DOHH2 (cell line): ENCODE data around the gene DHDDS.

Experiments
- H3F3A ChIP-seq: fragments of 200-600 bp; sonication (generic), shearing (Covaris generic); 2 replicates; pipeline ENCODE4 v1.6.0; 2016; ENCODE audit warnings: antibody characterized with exemption, mild to moderate bottlenecking; ENCODE audit not compliant: control insufficient read depth, insufficient read depth
- H3K27ac ChIP-seq: fragments of 200-600 bp; sonication (generic); 2 replicates; pipeline ENCODE4 v1.5.1; 2014; ENCODE audit warnings: low read depth, mild to moderate bottlenecking, low read length, moderate library complexity
- H3K27me3 ChIP-seq: fragments of 200-600 bp; sonication (generic); 2 replicates; pipeline ENCODE4 v1.6.1; 2014; ENCODE audit warnings: mild to moderate bottlenecking, low read length, mixed read lengths; ENCODE audit not compliant: control insufficient read depth
- H3K36me3 ChIP-seq: fragments of 200-600 bp; sonication (generic); 2 replicates; pipeline ENCODE4 v1.6.1; 2014; ENCODE audit warnings: mild to moderate bottlenecking, low read length, moderate library complexity, mixed read lengths; ENCODE audit not compliant: control insufficient read depth
- H3K4me1 ChIP-seq: fragments of 200-600 bp; sonication (generic); 2 replicates; pipeline ENCODE4 v1.6.1; 2014; ENCODE audit warnings: mild to moderate bottlenecking, low read length, mixed read lengths; ENCODE audit not compliant: control insufficient read depth
- H3K4me2 ChIP-seq: fragments of 200-600 bp; sonication (generic); 2 replicates; pipeline ENCODE4 v1.6.0; 2014; ENCODE audit warnings: mild to moderate bottlenecking, low read length, moderate library complexity
- H3K4me3 ChIP-seq: fragments of 200-600 bp; sonication (generic); 2 replicates; pipeline ENCODE4 v1.5.1; 2014; ENCODE audit warnings: mild to moderate bottlenecking, low read length, mixed read lengths
- H3K79me2 ChIP-seq: fragments of 200-600 bp; sonication (generic); 2 replicates; pipeline ENCODE4 v1.6.1; 2014; ENCODE audit warnings: mild to moderate bottlenecking, low read length, mixed read lengths; ENCODE audit not compliant: control insufficient read depth
- H3K9me2 ChIP-seq: fragments of 200-600 bp; sonication (generic); replicated peaks from 2 replicates; pipeline ENCODE4 v1.6.1; 2014; ENCODE audit warnings: mild to moderate bottlenecking, low read length, mixed read lengths; ENCODE audit not compliant: control insufficient read depth
- H3K9me3 ChIP-seq: fragments of 200-600 bp; sonication (generic); 2 replicates; pipeline ENCODE4 v1.6.1; 2014; ENCODE audit warnings: antibody characterized with exemption, low read length, mixed read lengths; ENCODE audit not compliant: control insufficient read depth, insufficient read depth
- H4K20me1 ChIP-seq: fragments of 200-600 bp; sonication (generic); 2 replicates; pipeline ENCODE4 v1.6.0; 2014; ENCODE audit warnings: low read depth, mild to moderate bottlenecking, antibody characterized with exemption, low read length, moderate library complexity; ENCODE audit not compliant: control insufficient read depth, insufficient read depth
- EZH2phosphoT487 ChIP-seq: fragments of 200-600 bp; sonication (generic); IDR thresholded peaks from 2 replicates; pipeline ENCODE4 v1.6.1; 2017; ENCODE audit warnings: borderline replicate concordance, mild to moderate bottlenecking, antibody characterized with exemption, low read length, moderate library complexity, mixed read lengths
- TF ChIP-seq, protein P1 (sequence below): fragments of 200-600 bp; sonication (generic); IDR thresholded peaks from one replicate; pipeline ENCODE4 v1.5.1; 2014; ENCODE audit warnings: antibody characterized with exemption, mild to moderate bottlenecking, low read depth, low read length; ENCODE audit not compliant: poor library complexity, severe bottlenecking

The DHDDS gene

DNA sequence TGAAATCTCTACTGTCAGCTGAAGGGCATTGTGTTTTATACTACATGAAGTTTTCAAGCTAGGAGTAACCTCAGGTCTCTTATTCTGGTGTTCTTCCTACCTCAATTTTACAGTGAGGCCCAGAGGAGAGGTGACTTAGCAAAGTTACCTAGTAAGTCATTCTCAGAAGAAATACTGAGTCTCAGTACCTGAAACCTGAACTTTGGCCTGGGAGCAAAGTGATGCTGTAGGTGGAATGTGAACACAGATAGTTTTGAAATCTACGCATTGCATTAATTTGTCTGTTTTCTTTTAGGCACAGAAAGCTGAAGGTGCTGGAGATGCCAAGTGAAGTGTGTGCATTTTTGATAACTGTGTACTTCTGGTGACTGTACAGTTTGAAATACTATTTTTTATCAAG, 42.7 kb downstream of the DHDDS start:
- Histone ChIP-seq H3K4me1 (peaks cover 52% of the 10 kb centered on the region), H3K4me3 (peak overlapping the region; percentile 96), H3K79me2 (peaks cover 30% of the 10 kb centered on the region), H3K9me3 (no peaks in the 10 kb centered on the region), H4K20me1 (peaks cover 25% of the 10 kb centered on the region), H3F3A (peaks cover 61% of the 10 kb centered on the region), H3K4me2 (peak overlapping the region; percentile 84), H3K9me2 (no peaks in the 10 kb centered on the region), H3K27ac (no peak overlapping the region), H3K27me3 (no peaks in the 10 kb centered on the region), H3K36me3 (peaks cover 54% of the 10 kb centered on the region)
- no peak for TF ChIP-seq EZH2phosphoT487
- TF ChIP-seq, protein P1, sequence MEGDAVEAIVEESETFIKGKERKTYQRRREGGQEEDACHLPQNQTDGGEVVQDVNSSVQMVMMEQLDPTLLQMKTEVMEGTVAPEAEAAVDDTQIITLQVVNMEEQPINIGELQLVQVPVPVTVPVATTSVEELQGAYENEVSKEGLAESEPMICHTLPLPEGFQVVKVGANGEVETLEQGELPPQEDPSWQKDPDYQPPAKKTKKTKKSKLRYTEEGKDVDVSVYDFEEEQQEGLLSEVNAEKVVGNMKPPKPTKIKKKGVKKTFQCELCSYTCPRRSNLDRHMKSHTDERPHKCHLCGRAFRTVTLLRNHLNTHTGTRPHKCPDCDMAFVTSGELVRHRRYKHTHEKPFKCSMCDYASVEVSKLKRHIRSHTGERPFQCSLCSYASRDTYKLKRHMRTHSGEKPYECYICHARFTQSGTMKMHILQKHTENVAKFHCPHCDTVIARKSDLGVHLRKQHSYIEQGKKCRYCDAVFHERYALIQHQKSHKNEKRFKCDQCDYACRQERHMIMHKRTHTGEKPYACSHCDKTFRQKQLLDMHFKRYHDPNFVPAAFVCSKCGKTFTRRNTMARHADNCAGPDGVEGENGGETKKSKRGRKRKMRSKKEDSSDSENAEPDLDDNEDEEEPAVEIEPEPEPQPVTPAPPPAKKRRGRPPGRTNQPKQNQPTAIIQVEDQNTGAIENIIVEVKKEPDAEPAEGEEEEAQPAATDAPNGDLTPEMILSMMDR, result no peak

DNA sequence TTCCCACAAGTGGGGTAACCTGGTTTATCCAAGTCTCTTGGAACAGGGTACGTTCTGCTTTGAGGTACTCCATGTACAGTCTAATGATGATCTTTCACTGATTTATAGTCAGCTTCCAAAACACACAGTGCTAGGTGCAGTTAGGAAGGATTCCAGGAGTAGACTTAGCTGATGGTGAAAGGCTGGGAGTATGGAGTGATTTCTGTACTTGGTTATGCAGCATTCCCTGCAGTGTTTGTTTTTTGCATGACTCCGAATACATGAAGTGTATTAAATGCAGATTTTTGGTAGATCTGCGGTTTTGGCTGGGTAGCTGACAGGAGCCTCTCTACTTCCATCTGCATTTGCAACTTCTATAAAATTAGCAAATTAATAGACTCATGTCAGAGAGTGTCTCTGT, 43.9 kb downstream of the DHDDS start:
- no peak overlapping the region for H3K4me3 ChIP-seq
- no peak overlapping the region for H3K4me2 ChIP-seq
- H3K9me3 ChIP-seq, result no peaks in the 10 kb centered on the region
- H3K9me2 ChIP-seq, result no peaks in the 10 kb centered on the region
- H3K79me2 ChIP-seq, result peaks cover 30% of the 10 kb centered on the region
- peaks cover 52% of the 10 kb centered on the region for H3K36me3 ChIP-seq
- H3K4me1 ChIP-seq, result peaks cover 40% of the 10 kb centered on the region
- TF ChIP-seq, protein P1, result no peak
- no peak for TF ChIP-seq EZH2phosphoT487
- H3K27ac ChIP-seq, result no peak overlapping the region; the same call in 1 of the 2 replicates
- peaks cover 25% of the 10 kb centered on the region for H4K20me1 ChIP-seq
- no peaks in the 10 kb centered on the region for H3K27me3 ChIP-seq
- H3F3A ChIP-seq, result peaks cover 55% of the 10 kb centered on the region

DNA sequence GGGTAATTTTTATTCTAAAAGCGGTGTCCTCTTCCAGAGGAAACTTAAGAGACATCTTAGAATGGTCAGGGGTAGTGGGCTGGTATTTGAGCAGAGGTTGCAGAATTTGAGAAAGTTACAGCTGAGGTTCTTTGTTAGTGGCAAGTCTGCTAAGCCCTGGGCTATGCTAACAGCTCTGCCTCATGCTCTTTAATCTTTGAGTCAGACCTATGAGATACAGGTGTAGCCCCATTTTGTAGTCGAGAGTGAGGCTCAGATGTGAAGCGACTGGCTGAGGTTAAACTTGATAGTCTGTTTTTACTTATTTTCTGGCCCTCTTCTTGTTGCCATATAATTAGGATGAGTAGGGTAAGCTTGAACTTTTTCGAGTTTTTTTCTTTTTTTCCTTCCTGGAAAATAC, 44.8 kb downstream of the DHDDS start:
- H3K27ac ChIP-seq, result peak overlapping the region; percentile 24; the same call in 1 of the 2 replicates
- no peaks in the 10 kb centered on the region for H3K9me3 ChIP-seq
- H3K79me2 ChIP-seq, result peaks cover 26% of the 10 kb centered on the region
- H3K4me1 ChIP-seq, result peaks cover 31% of the 10 kb centered on the region
- TF ChIP-seq, protein P1, result no peak
- TF ChIP-seq EZH2phosphoT487, result no peak
- no peak overlapping the region for H3K4me2 ChIP-seq
- H4K20me1 ChIP-seq, result peaks cover 25% of the 10 kb centered on the region
- no peaks in the 10 kb centered on the region for H3K9me2 ChIP-seq
- H3F3A ChIP-seq, result peaks cover 52% of the 10 kb centered on the region
- H3K36me3 ChIP-seq, result peaks cover 48% of the 10 kb centered on the region
- no peak overlapping the region for H3K4me3 ChIP-seq
- no peaks in the 10 kb centered on the region for H3K27me3 ChIP-seq
